Activated T-cell treated with anti-CD3 and anti-CD28 coated beads, Interleukin-2, amount 50 U/mL, for 1 hour (primary cell): ENCODE results near the gene ANTXR1.

Experiments
- DNase-seq: peaks from one replicate; pipeline ENCODE4 v3.0.0-alpha.2; 2020

The ANTXR1 gene

DNA sequence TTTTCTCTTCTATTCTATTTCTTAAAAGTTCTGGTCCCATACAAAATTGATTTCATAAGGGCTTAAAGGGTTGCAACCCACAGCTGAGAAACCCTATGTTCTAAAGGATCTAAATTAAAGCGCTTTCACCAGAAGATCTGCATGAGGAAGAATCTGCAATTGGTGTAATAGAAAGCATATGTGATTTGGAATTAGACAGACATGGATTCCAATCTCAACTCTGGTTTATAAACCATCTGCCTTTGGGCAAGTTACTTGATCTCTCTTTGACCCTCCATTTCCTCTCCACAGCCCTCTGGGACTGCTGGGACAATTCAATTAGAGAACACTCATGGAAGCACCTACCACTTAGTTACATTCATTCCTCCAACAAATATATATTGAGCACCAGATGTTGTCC lies 178.7 kb downstream of the ANTXR1 start:
- no peak for DNase-seq

DNA sequence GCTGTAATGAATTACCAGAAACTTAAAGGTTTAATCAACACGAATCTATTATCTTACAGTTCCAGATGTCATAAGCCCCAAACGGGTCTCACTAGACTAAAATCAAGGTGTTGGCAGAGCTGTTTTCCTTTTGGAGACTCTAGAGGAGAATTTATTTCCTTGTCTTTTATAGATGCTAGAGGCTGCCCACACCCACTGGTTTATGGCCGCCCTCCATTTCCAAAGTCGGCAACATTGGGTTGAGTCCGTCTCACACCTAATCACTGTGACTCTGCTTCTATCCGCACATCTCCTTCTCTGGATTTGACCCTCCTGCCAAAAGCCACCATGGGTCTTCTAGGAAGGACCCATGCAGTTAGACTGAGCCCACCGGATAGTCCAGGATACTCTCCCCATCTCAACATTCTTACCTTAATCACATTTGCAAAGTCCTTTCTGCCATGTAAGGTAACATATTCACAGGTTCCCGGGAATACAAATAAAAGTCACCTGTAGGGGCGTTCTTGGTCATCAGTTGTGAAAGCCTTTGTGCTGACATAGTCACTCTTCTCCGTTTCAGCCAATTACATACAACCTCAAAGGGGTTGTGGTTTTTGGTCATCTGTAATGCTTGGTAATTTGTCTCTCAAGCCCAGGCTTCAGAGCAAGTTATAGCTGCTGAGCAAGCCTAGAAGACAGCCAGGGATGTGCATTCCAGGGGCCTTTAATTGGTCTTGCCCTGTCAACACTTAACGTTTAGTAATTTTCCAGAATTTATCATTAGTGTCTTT lies 179.4 kb downstream of the ANTXR1 start:
- no peak for DNase-seq

DNA sequence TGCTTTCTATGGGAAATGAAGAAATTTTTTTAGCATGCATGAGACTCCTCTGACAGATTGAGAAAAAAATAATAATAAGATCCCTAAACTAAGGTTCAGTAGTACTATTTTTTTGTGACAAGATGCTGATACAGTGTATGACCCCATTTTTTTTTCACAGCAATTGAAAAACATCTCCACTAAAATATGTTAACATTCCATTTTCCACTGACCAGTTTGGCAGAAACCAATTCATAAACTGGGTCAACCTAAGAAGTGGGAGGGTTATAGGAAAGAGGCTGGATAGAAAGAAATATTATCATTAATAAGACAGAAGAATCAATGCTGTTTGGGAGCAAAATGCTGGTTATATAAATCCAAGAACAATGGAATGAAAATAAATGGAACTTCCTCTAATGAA lies 182.7 kb downstream of the ANTXR1 start:
- no peak for DNase-seq

DNA sequence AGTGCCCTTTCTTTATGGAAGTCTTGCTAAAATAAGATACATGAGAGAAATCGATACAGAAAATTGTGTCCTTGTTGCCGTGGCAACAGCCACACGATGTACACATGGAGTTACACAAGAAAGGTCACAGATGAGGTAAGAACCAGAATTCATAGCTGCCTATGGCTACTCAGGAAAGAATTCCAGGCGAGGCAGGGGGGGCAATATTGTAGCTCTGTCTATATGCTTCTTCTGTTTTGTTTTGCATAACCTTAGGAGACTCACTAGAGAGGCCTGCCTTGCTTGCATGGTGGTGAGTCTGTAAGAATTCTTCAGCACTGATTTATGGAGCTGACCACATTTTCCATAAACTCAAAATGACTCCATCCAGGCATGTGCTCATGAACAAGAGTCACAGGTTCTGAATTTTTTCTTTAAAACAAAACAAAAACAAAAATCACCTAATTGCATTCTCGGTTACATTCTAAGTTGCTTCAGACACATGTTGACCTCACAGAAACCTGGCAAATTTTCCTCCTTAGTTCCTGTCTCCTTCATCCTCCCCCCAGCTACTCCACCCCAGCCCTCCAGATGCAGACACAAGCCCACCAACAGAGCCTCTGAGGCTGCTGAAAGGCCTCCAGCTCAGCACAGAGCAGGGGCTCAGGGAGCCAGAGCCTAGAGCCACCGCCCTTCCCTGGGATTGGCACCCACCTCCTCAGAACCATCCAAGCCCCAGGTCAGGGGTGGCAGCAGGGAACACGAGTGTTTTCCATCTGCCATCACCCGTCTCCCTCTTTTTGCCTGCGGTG lies 183.5 kb downstream of the ANTXR1 start:
- no peak for DNase-seq

DNA sequence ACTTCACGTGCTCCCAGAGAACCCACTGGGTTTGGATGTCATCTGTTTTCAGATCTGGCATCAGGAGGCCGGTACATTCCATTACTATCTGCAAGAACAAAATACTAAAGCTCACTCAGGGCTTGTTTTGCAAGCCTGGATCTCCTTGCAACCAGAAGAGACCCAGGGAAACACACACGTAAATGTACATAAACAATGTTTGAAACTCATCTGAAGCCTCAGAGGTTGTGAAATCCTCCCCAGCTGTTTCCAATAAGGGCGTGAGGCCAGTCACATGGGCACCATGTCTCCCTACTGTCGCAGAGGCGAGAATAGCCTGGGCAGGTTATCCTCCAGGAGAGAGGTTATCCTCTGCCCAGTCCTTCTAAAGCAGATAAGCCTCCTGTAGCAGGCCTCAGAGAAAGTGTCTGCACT lies 187.1 kb downstream of the ANTXR1 start:
- no peak for DNase-seq

DNA sequence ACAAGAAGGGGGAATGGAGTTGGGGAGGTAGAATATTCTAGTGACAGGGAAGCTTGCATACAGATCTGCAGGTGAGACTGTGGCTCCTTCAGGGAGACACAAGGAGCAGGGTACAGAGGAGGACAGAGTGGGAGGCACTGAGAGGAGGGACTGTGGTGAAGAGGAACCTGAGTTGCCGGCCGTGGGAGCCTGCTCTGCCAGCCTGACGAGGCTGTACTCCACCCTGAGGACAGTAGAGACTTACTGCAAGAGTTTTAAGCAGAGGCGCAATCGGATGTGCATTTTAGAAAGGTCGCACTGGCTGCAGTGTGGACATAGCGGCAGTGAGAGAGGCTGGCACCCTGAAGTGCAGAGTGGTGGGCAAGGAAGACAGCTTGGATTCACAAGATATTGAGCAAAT lies 188.3 kb downstream of the ANTXR1 start:
- no peak for DNase-seq

DNA sequence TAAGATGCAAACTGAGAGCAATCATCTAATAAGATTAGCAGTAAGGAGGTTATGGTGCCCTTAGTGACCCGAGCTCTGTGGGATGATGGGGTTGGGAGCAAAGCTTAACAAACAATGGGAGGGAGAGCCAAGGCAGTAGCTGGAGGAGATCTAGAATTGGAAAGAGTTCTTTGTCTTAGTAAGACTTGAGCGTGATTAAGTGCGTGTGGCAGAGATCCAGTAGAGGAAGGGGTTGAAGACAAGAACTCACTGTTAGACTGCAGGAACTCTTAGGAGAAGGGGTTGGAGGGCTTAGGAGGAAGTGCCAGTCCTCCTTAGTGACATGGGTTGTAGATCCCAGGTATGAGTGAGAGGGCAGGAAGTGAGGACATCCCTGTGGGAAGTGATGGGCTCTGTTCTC lies 189.3 kb downstream of the ANTXR1 start:
- DNase-seq = no peak

DNA sequence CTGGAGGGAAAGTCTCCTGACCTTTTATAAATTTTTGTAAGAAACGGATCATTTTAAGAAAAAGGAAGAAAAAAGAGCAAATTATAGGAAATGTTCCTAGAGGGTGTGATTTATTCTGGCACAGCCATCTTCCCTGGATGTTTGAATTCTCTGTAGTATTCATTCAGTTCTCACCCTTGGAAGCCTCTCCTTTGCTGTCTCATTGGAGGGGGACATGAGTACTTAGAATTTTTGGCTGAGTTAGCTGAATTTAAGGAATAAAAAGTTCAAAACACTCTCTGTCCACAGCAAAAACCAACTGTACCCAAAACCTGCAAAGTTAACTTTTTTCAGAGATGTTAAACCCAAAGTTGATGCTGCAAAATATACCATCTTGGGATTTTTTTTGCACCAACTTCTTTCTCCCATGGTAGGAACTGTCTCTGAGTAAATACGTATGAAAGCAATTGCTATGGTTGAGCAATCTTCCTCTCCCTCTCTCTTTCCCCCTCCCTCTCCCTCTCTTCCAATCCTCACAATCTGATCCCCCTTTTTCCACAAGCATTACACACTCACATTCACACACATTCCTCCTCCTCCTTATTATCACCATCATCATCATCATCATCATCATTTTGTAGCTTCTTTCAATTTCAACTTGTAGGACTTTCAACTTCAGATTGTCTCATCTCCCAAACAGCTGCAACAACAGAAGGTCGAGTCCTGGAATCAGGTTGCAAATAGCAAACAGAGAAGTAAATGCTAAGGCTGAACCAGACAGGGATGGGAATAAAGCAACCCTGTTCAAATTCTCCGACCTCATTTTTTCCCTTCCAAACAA lies 190.4 kb downstream of the ANTXR1 start:
- DNase-seq = no peak

DNA sequence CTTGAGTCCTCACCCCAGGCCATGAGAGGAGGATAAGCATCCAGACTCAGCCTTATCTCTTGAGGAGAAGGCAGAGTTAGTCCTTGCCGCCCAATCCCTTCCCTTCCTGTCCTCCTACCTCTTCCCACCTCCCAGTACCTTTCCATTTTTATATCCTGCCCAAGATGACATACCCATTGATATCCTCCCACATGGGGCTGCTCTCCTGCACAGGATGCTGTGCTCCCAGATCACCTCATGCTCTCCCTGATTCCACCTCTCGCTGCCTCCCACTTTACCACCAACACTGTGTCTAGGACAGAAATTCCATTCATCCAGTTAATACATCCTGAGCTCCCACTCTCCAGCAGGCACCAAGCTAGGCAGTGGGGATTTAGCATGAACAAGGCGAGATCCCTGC lies 191.7 kb downstream of the ANTXR1 start:
- no peak for DNase-seq

DNA sequence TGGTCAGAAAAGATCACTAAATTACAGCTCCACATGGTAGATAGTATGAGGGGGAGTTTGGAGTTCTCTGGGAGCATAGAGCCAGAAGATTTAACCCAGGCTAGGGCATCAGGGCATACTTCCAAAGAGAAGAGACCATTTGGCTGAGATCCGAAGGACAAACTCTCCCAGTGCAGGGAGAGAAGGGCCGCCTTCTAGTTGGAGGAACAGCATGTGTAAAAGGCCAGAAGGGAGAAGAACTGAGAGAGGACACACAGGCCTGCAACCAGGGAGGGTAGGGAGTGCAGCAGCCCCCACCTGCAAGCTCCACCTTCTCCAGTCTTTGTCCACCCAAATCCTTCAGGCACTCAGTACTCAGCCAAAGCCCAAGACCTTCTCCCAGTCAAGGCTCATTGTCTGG lies 192.1 kb downstream of the ANTXR1 start:
- no peak for DNase-seq

DNA sequence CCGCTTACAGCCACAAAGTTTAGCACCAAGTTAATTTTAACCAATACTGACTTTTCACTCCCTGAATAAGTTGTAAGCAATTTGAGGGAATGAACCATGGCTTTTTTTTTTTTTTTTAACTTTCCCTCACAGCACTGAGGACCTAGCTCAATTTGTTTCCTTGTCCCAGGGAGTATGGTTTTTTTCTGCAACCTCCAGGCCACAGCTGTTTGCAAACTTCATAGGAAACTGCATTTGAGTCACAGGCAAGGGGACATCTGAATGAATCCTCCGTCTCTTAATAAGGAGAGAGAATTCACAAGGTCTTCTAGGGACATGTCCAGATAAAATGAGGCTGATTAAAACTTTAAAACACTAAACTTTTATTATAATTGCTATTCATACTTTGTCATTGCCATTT lies 192.5 kb downstream of the ANTXR1 start:
- no peak for DNase-seq

DNA sequence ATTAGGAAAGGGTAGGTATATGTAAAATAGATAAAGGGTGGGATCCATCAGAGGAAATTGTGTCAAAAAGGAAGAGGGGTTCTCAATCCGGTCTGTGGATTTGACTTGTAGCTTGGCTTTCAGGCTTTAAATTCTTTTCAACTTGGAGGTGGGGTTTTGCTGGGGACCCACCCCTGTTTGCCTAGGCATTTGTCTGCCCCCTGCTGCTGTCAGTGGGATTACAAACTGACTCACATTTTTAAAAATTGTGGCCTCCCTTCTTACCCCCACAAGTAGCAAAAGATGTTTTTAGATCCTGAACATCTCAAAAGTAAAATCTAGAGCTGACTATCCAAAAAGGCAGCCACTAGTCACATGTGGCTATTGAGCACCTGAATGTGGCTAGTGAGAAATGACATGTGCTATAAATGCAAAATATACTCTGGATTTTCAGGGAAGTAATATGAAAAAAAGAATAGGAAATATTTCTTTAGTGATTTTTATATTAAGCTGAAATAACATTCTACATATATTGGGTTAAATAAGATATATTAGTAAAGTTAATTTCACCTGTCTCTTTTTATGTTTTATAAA lies 195.1 kb downstream of the ANTXR1 start:
- no peak for DNase-seq

DNA sequence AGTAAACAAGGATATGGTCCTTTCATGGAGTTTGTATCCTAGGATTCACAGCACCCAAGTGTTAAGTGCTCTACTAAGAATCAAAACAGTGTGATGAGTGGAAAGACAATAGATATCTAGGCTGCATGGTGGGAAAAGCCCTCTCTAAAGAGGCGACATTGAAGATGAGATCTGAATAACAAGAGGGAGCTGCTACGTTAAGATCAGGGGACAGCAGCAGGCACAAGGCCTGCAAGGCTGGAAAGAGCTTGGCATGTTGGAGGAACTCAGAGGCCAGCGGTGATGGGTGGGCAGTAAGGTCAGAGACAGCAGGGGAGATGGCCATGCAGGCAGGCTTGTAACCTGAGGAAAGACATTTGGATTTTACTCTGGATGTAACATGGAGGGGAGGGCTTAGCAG lies 196.5 kb downstream of the ANTXR1 start:
- no peak for DNase-seq

DNA sequence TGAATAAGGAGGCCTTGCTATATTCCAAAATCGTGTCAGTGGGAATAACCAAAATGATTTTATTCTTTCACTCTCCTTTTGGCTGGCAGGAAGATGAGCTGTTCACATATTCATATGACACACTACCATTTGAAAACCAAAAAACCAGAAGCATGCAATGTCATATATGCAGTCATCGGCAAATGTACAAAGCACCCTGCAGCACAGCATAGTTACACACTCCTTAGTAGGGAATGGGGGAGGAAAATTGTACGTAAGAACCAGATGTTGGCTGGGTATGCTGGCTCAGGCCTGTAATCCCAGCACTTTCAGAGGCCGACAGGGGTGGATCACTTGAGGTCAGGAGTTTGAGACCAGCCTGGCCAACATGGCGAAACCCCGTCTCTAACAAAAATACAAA lies 197.4 kb downstream of the ANTXR1 start:
- no peak for DNase-seq

DNA sequence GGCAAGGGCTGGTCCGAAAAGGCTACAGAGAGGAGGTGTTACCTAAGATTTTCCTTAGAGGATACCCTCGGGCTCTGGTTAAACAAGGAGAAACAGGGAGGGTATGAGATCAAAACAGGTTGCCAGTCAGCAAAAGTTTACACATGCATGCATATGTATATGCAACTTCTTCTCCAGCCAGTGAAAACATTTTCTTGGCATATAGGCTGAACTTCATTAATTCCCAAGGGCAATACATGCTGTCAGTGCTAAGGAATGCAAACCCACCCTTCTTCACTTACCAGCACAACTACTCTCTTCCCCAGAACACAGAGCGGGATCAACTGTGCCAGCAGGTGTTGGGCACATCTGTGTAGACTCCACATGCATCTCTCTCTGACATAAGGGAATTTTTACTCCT lies 198.1 kb downstream of the ANTXR1 start:
- DNase-seq = no peak

DNA sequence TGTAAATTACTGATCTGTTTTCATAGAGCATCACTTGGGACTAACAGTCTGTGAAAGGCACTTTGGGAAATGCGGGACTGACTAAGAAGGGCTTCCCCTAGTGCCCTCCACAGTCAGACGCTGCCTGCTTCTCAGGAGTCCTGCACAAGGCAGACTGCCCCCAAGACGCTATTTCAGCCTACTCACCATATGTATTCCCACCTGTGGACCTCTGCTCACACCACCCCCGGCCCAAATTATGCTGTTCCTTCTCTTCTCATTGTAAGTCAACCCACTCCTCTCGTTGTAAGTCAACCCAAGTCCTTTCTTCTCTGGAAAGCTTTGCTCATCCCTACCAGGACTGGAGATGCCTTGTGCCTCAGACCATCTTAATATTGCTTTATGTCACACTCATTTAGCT lies 198.7 kb downstream of the ANTXR1 start:
- DNase-seq = no peak

DNA sequence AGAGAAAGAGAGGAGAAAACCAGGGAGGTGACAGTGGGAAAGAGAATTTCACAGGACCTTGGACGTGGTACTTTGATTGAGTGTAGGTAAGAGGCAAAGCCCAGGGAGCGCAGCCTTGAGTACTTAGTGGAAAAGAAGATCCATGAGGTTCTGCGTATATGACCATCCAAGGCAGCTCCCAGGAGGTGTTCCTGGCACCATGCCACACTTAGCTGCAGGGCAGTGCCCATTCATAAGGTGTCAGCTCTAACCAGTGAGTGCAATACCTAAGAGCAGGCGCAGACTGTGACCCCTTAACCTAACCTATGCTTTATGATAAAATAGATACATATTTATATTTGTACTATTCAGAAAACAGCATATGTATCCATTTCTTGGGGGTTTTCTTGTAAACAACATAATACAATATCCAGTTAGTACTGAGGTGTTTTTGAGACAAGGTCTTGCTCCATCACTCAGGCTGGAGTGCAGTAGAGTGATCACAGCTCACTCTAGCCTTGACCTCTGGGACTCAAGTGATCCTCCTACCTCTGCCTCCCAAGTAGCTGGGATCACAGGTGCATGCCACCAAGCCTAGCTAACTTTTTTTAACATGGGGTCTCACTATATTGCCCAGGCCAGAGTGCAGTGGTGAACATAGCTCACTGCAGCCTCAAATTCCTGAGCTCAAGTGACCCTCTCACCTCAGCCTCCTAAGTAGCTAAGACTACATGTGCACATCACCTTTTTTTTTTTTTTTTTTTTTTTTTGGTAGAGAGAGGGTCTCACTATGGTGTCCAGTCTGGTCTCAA lies 199.5 kb downstream of the ANTXR1 start:
- no peak for DNase-seq

DNA sequence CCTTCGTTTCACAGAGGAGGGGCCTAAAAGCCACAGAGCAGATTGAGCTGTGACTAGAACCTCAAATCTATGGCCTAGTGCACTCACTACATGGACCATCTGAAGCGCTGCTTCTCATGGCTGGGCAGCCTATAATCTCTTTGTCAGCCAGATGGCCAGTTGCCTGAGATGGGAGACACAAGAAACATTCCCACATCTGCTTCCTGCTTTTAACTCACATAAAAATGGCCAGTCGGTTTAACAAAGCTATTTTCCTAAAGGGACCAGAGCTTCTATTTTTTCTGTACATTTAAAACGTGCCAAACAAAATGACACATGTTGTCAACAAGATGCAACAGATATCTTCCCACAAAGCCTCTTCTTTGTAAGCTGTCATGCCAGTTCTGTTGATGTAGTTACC lies 200.2 kb downstream of the ANTXR1 start:
- no peak for DNase-seq

DNA sequence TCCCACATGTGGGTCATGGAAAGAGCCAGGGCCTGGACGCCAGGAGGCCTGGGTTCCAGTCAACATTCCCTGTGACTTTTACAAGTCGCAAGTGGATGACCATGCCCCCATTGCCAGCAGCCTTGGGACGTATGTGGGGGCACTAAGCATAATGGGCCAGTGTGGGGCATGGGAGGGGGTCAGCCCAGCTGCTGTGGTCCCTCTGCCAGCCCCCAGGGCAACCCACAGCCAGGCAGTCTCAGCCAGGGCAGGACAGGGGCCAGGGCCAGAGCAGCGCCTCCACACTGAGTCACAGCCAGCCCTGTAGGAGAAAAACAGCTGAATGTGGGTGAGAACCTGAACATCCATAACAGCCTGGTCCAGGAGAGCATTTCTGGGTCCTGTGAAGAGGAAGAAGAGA lies 200.8 kb downstream of the ANTXR1 start:
- DNase-seq = no peak

DNA sequence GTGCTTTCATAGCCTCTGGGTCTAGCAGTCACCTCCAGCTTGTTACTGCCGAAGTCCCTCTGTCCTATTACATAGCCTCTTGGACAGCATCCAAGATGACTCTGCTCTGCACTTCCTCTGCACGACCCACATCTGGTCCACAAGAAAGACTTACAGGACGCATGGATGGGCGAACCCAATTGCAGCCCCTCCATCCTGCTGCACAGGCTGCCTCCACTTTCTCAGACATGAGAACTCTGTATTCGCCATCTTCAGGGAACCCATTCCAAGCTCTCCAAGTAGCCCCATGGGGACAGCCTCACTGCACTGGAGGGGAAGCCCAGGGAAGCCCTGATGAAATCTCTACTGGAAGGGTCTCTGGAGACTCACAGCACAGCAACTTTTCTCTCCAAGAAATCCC lies 201.9 kb downstream of the ANTXR1 start:
- DNase-seq = no peak

DNA sequence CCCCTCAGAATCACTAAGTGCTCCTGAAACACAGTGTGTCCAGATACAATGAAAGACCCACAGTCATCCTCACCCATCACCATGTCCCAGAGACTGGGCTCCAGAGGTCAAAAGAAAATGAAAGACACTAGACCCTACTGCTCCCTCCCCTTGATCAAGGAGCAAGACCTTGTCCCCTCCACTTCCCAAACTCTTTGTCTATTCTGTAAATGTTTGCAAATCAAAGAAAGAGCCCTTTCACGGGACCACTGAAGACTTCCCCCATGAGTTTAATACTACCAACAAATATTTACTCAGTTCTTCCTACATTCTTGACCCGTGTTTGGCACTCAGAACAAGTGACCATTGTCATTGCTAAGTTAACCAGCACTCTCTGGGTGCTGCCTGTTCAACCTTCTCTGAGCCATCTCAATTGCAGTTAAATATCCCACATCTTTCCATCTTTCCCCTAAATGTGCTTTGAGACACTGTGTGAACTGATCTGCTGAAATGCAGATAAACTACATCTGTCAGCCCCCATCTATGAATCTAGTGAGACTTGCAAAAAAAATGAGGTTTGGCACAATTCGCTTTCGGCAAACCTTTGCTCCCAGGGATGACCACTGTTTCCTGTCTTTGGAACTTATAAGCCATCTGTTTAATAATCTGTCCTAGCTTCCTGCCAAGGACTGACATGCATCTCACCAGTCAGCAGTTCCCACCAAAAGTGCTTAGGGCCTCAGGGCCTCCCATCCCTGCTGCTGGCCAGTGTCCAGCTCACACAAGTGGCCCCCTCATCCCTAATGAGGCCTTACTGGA lies 203.8 kb downstream of the ANTXR1 start:
- DNase-seq = no peak
